Stomach (tissue), 9 donors: Measurements from ENCODE around the gene CHRNA7. TPM values are rescaled to one million over a fixed set of nuclear protein-coding genes. Genes with fewer than 3 reads are reported as not detected.
A peak's percentile ranks its signal among the peaks of the same experiment; 100 is the strongest.

Experiments
- DNase-seq, 2 donors: peaks; one replicate each; pipeline versions ENCODE4 v3.0.0 to v3.0.0-alpha.2; 2013 to 2019
- H3K27ac ChIP-seq, 5 donors: fragments of 200-600 bp in 4 of 5; sonication (generic) in 4 of 5; one replicate each; pipeline ENCODE4 v1.5.1; 2013 to 2019; ENCODE audit warnings: mild to moderate bottlenecking in 1 of 5, moderate library complexity in 1 of 5
- H3K27me3 ChIP-seq, 3 donors: fragments of 200-600 bp; sonication (generic); one replicate each; pipeline ENCODE4 v1.5.1; 2017 to 2019; ENCODE audit warnings: mixed run types in 1 of 3
- H3K36me3 ChIP-seq, 4 donors: fragments of 200-600 bp; sonication (generic); 1 replicate in 3 of 4; 2 replicates in 1 of 4; pipeline ENCODE4 v1.5.1; 2016 to 2019
- H3K4me1 ChIP-seq, 4 donors: fragments of 200-600 bp; sonication (generic); one replicate each; pipeline ENCODE4 v1.5.1; 2016 to 2019
- H3K4me3 ChIP-seq, 4 donors: fragments of 200-600 bp; sonication (generic) in 3 of 4; one replicate each; pipeline ENCODE4 v1.5.1; 2016 to 2019; ENCODE audit warnings: mild to moderate bottlenecking in 1 of 4
- H3K9me3 ChIP-seq, 4 donors: fragments of 200-600 bp; sonication (generic); one replicate each; pipeline ENCODE4 v1.5.1; 2016 to 2019
- EP300 ChIP-seq: sonication (generic); formaldehyde crosslinking; IDR thresholded peaks from one replicate; pipeline ENCODE4 v1.6.1; 2017; ENCODE audit warnings: antibody characterized with exemption
- POLR2A ChIP-seq, 4 donors: fragments of 450-650 bp; IDR thresholded peaks; one replicate each; pipeline ENCODE4 v1.6.1; 2016; ENCODE audit warnings: antibody characterized with exemption in 4 of 4, control low read depth in 2 of 4, mild to moderate bottlenecking in 1 of 4, moderate library complexity in 1 of 4
- POLR2AphosphoS5 ChIP-seq, 3 donors: sonication (generic); formaldehyde crosslinking; IDR thresholded peaks; one replicate each; pipeline ENCODE4 v1.6.1; 2016; ENCODE audit warnings: antibody characterized with exemption in 3 of 3
- WGBS, 5 donors: extraction: QIAGEN DNeasy Blood & Tissue Kit in 3 of 5; methylation state at CpG; one replicate each; pipeline versions ENCODE4 v1.1.5 to v1.1.7; 2013 to 2018; 5-methylcytosine and 5-hydroxymethylcytosine counted together
- intact Hi-C: fragments of 100-400 bp; cut with DNase I; formaldehyde crosslinking; loops from one replicate; pipeline ENCODE4 v1.15.1; 2023; ENCODE audit warnings: low total_unique reads
- polyA plus RNA-seq, 3 donors: library from polyadenylated mRNA; stranded (reverse); fragments of 200-250 nt; gene quantifications; one replicate each; pipeline ENCODE4 v1.2.3, GENCODE V29; 2013
- total RNA-seq, 5 donors: library from RNA; depleted of rRNA; stranded (reverse); fragments of >200 nt; gene quantifications; one replicate each; pipeline versions ENCODE4 v1.1.0 to v1.2.3, GENCODE V29; 2014 to 2016
- TF ChIP-seq, protein P1 (sequence below), 7 experiments: fragments of 450-650 bp in 4 of 7; fragments of 200-600 bp in 3 of 7; sonication (generic) in 3 of 7; IDR thresholded peaks; one replicate each; pipeline ENCODE4 v1.5.1; 2016 to 2019; ENCODE audit warnings: antibody characterized with exemption in 7 of 7, control low read depth in 2 of 7, mild to moderate bottlenecking in 1 of 7
- donor health status: healthy with polysubstance abuse.
- donor health status: Bipolar disorder and iron deficiency.
- donor health status: healthy.

CHRNA7 gene
- total and polyA plus RNA-seq, 8 donors, result 1.1 to 131 (median 16.1) TPM

DNA sequence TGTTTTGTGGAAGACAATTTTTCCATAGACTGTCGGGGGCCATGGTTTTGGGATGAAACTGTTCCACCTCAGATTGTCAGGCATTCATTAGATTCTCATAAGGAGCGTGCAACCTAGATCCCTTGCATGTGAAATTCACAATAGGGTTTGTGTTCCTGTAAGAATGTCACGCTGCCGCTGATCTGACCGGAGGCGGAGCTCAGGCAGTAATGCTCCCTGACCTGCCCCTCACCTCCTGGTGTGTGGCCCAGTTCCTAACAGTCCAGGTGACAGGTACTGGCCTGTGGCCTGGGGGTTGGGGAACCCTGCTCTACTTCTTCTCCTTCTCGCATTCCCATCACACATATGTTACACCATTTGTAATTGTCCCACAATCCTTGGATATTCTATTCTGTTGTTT, 11.0 kb downstream of the CHRNA7 start:
- Histone ChIP-seq H3K27ac (peak overlapping the region in 2 of 5 donors; percentile 5 to 36), H3K4me3 (no peak overlapping the region), H3K9me3 (no peaks in the 10 kb centered on the region), H3K4me1 (peaks cover 0 to 27% (median 6%) of the 10 kb centered on the region in 4 donors), H3K36me3 (no peaks in the 10 kb centered on the region), H3K27me3 (no peaks in the 10 kb centered on the region)
- intact Hi-C loops, result no loop called here
- no peak for DNase-seq
- TF ChIP-seq POLR2A (IDR thresholded peaks at IDR 0.05), result no peak
- TF ChIP-seq POLR2AphosphoS5 (IDR thresholded peaks at IDR 0.05), result no peak
- TF ChIP-seq, protein P1, sequence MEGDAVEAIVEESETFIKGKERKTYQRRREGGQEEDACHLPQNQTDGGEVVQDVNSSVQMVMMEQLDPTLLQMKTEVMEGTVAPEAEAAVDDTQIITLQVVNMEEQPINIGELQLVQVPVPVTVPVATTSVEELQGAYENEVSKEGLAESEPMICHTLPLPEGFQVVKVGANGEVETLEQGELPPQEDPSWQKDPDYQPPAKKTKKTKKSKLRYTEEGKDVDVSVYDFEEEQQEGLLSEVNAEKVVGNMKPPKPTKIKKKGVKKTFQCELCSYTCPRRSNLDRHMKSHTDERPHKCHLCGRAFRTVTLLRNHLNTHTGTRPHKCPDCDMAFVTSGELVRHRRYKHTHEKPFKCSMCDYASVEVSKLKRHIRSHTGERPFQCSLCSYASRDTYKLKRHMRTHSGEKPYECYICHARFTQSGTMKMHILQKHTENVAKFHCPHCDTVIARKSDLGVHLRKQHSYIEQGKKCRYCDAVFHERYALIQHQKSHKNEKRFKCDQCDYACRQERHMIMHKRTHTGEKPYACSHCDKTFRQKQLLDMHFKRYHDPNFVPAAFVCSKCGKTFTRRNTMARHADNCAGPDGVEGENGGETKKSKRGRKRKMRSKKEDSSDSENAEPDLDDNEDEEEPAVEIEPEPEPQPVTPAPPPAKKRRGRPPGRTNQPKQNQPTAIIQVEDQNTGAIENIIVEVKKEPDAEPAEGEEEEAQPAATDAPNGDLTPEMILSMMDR (IDR thresholded peaks at IDR 0.05), result no peak
- no peak for TF ChIP-seq EP300
- 50 to 76% (median 64%) methylated on average over 7 of the region's 7 CpGs for WGBS, 5 donors

DNA sequence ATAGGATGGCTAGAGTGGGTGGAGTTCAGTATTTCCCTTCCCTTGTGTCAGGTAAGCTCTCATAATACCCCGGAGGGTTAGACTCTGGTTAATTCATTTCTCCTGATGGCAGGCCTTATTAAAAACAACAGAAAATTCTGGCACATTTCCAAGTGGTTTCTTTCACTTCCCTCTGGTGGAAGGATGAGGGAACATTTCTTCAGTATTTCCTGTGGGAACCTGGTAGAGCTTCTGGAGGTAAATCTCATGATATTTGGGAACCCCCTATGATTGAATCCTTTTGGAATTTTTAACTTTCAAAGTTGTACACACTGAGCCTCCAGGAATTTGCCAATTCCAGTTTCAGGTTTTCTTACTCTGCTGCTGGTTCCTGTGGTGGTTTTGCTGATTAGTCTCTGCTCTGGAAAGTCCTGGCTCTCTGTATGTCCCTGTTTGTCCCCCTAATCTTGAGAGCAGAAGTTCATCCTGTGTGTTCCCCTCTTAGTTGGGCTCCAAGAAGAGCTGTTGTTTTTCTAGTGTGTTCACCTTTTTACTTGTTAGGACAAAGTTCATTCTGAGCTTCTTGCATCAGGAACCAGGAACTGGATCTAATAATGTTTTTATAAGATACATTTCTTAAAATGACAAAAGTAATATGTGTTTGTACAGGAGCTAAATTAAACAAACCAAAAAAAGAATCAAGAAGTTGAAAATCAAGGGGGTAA, 12.1 kb downstream of the CHRNA7 start:
- 0 to 6% (median 4%) methylated on average over 1 of the region's 1 CpG for WGBS, 5 donors
- TF ChIP-seq POLR2A (IDR thresholded peaks at IDR 0.05), result no peak
- TF ChIP-seq, protein P1 (IDR thresholded peaks at IDR 0.05), result peak in 2 of 7 experiments; percentile 14 to 19
- peak overlapping the region; percentile 20 to 74 (median 68) for H3K27ac ChIP-seq

DNA sequence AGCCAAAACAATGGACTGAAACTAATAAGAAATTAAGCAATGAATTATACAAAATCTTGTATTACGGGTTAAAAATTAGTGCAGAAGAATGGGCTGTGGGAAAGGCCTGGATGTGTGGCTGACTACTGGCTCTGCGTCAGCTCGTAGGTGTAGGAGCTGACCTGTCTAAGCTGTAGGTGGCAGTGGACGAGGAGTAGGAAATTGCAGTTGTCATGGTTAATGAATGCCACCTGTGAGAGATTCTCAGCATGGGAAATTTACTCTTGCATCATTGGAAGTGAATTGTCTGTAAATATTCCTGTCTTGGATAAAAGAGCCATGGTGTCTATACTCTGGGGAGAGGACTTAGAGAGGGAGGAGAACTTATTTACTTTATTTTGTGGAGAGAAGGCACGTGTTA, 23.4 kb downstream of the CHRNA7 start:
- Histone ChIP-seq H3K4me3 (no peak overlapping the region), H3K27me3 (no peaks in the 10 kb centered on the region), H3K36me3 (no peaks in the 10 kb centered on the region), H3K9me3 (no peaks in the 10 kb centered on the region), H3K27ac (no peak overlapping the region), H3K4me1 (no peaks in the 10 kb centered on the region)
- WGBS, 5 donors, result 40 to 49% (median 46%) methylated on average over 5 of the region's 5 CpGs
- DNase-seq, result no peak
- intact Hi-C loops, result no loop called here
- TF ChIP-seq, protein P1 (IDR thresholded peaks at IDR 0.05), result no peak
- TF ChIP-seq POLR2A (IDR thresholded peaks at IDR 0.05) (no peak), POLR2AphosphoS5 (IDR thresholded peaks at IDR 0.05) (no peak), EP300 (no peak)

More for the DNA sequence above, 12.1 kb downstream of the CHRNA7 start:
- Histone ChIP-seq H3K4me1 (peaks cover 0 to 27% (median 6%) of the 10 kb centered on the region in 4 donors), H3K9me3 (no peaks in the 10 kb centered on the region), H3K36me3 (no peaks in the 10 kb centered on the region), H3K4me3 (no peak overlapping the region), H3K27me3 (no peaks in the 10 kb centered on the region)
- intact Hi-C loops, result no loop called here
- peak in 1 of 2 donors; percentile 63 for DNase-seq

DNA sequence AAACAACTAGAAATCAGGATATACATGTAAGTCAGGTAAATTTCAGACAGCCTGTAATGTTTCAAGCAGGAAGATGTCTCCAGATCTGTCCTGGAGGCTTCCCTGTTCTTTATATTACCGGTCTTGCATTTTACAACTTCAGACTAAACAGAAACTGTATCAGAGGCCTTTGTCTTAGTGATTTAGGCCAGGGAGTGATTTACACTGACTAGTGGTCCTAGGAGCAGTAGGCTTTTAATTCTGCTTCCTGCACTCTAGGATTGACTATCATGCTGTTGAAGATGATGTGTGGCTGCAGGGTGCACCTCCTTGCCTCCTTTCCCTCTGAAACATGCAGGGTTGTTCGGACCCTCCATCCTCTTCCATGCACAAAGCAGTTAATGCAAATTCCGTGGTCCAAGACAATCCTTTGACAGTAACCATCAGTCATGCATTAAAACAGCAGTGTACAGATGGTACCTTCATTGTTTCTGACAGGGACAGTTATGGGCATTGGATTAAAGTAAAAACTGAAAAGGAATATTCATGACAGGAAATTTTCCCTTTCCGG, 27.6 kb downstream of the CHRNA7 start:
- Histone ChIP-seq H3K27me3 (no peaks in the 10 kb centered on the region), H3K4me1 (no peaks in the 10 kb centered on the region), H3K36me3 (no peaks in the 10 kb centered on the region), H3K27ac (no peak overlapping the region), H3K4me3 (no peak overlapping the region), H3K9me3 (no peaks in the 10 kb centered on the region)
- no peak for TF ChIP-seq POLR2AphosphoS5 (IDR thresholded peaks at IDR 0.05)
- no peak for TF ChIP-seq POLR2A (IDR thresholded peaks at IDR 0.05)
- TF ChIP-seq EP300, result no peak
- TF ChIP-seq, protein P1 (IDR thresholded peaks at IDR 0.05), result no peak
- DNase-seq, result no peak
- 70 to 86% (median 78%) methylated on average over 4 of the region's 4 CpGs for WGBS, 5 donors
- intact Hi-C loops, result no loop called here
